BLaER1 (cell line): ENCODE data around the gene CAMKV.
"Not testable (repeated sequence)": the region's sequence is repeated elsewhere in the genome, so short reads cannot be mapped to it uniquely, and the experiment has no call there.

Experiments
- H3K27ac ChIP-seq: shearing (Covaris generic); formaldehyde crosslinking; 2 replicates; pipeline ENCODE4 v1.8.1; 2022
- H3K27me3 ChIP-seq: shearing (Covaris generic); formaldehyde crosslinking; 2 replicates; pipeline ENCODE4 v1.8.1; 2022
- H3K36me3 ChIP-seq: shearing (Covaris generic); formaldehyde crosslinking; 2 replicates; pipeline ENCODE4 v1.8.1; 2022
- H3K4me1 ChIP-seq: shearing (Covaris generic); formaldehyde crosslinking; 2 replicates; pipeline ENCODE4 v1.8.1; 2022
- H3K4me2 ChIP-seq: shearing (Covaris generic); formaldehyde crosslinking; 2 replicates; pipeline ENCODE4 v1.8.1; 2022
- H3K4me3 ChIP-seq: shearing (Covaris generic); formaldehyde crosslinking; 2 replicates; pipeline ENCODE4 v1.8.1; 2022
- H3K9ac ChIP-seq: shearing (Covaris generic); formaldehyde crosslinking; 2 replicates; pipeline ENCODE4 v1.8.1; 2022
- H3K9me3 ChIP-seq: shearing (Covaris generic); formaldehyde crosslinking; 2 replicates; pipeline ENCODE4 v1.8.1; 2022
- H4K20me1 ChIP-seq: shearing (Covaris generic); formaldehyde crosslinking; 2 replicates; pipeline ENCODE4 v1.8.1; 2022
- Cebpa-rat ChIP-seq: shearing (Covaris generic); IDR thresholded peaks from 2 replicates; pipeline ENCODE4 v1.8.1; 2022

The CAMKV gene

DNA sequence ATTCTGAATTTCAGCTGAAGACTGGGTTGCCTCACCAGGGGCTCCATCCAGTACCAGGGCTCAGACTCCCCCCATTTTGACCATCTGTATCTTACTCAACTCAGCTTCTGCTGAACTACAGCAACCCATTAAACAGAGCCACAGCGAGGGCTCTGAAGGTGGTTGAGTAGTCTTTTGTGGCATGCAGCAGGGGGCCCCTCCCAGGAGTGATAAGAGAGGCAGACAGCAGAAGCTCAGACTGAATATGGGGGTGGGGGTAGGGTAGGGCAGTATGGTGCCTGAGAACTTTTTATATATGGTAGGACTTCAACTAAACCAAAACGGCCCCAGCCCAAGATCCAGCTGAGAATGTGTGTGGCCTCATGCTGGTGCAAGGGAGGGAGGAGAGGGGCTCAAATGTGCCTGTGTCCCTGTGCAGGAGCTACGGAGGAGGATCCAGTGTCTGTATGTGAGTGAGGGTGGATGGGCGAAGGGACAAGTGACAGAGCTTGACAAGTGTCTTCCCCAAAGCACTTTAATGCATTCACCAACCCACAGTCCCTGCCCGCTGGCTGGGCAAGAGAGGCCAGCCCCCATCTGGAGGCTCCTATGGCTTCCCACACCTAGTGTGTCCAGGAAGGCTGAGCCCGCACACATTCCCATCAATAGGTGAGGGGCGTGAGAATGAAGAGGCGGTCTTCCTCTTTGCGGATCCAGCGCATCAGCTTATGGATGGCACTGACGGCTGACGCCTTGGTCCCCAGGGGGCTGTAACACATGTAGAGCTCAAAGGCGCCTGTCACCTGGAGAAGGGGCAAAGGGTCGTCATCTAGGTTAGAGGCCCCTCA is 38.9 kb upstream of the CAMKV start:
- H3K27ac ChIP-seq: no peak overlapping the region
- H3K9ac ChIP-seq: 0 out of 2 replicates have a peak overlapping the region, but pooled peaks have one; percentile 4
- H3K4me2 ChIP-seq: no peak overlapping the region
- H3K4me1 ChIP-seq: peaks cover 45% of the 10 kb centered on the region
- no peaks in the 10 kb centered on the region for H3K9me3 ChIP-seq
- TF ChIP-seq Cebpa-rat: no peak
- 0 out of 2 replicates have a peak, but pooled peaks cover 4% of the 10 kb centered on the region for H4K20me1 ChIP-seq
- no peak overlapping the region for H3K4me3 ChIP-seq
- no peaks in the 10 kb centered on the region for H3K27me3 ChIP-seq
- peaks cover 53% of the 10 kb centered on the region for H3K36me3 ChIP-seq

GRCh38 chr3:49906073-49906743 is 36.5 kb upstream of the CAMKV start:
- H3K27ac ChIP-seq: peak overlapping the region; percentile 43
- peaks cover 53% of the 10 kb centered on the region for H3K4me1 ChIP-seq
- H3K9me3 ChIP-seq: no peaks in the 10 kb centered on the region
- TF ChIP-seq Cebpa-rat: no peak
- peak overlapping the region; percentile 67 for H3K4me2 ChIP-seq
- H3K9ac ChIP-seq: peak overlapping the region; percentile 7; the same call in 1 of the 2 replicates
- no peak overlapping the region for H3K4me3 ChIP-seq
- H3K36me3 ChIP-seq: peaks cover 33% of the 10 kb centered on the region
- H4K20me1 ChIP-seq: 0 out of 2 replicates have a peak, but pooled peaks cover 4% of the 10 kb centered on the region
- no peaks in the 10 kb centered on the region for H3K27me3 ChIP-seq

- peak overlapping the region; percentile 70 for H3K4me2 ChIP-seq
- not testable (repeated sequence) for H3K4me3 ChIP-seq, H4K20me1 ChIP-seq, H3K9me3 ChIP-seq, H3K27me3 ChIP-seq, H3K9ac ChIP-seq
- H3K27ac ChIP-seq: 0 out of 2 replicates have a peak overlapping the region, but pooled peaks have one; percentile 23
- peaks cover 16% of the 10 kb centered on the region for H3K36me3 ChIP-seq
- H3K4me1 ChIP-seq: peaks cover 58% of the 10 kb centered on the region
Measured at GRCh38 chr3:49904448-49904847, 34.7 kb upstream of the CAMKV start.

DNA sequence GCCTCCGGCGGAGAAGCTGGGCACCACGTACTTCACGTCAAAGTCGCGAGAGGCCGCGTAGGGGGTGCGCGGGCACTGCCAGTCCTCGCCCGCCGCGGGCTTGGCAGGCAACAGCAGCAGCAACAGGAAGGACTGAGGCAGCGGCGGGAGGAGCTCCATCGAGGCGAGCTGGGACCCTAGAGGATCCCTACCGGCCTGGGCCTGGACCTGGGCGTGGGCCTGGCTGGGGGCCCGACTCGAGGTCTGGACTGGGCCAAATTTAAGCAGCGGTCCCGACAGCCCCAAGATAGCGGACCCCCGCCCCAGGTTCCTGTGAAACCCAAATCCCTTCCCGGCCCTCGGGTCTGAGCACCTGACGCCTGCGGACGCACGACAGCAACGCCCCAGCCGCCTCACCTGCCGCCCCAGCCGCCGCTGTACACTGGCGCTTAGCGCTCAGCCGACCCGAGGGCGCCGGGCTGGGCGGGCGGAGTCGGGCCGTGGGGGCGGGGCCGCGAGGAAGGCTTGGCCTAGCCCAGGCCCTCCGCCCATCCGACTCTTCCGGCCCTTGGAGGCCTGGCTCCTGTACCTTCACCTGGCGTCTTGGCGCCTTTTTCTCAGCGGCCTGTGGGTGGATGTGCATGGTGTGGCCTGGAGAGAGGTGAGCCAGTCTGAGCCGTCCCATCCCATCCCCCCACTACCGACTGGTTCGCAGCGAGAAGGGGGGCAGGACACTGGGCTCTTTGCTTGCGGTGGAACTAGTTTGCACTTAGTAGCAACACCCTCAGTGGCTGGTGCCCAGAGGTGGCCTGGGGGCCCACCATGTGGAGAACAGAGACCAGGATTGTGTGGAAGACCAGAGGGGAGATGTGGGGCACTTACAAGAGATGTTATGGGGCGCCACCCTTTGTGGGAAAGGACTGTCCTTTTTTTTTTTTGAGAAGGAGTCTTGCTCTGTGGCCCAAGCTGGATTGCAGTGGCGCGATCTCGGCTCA is 34.0 kb upstream of the CAMKV start, which contains the start of gene MST1R:
MST1R (minus strand) TSS at position 423 of the 974 bp plus-strand sequence; CDS start at position 159, 264 bp downstream.
- Histone ChIP-seq H3K4me2 (peak within 1 kb of the TSS; percentile 70), H3K4me3 (peak within 1 kb of the TSS; percentile 44; the same call in 1 of the 2 replicates)

GRCh38 chr3:49902511-49903345 is 33.0 kb upstream of the CAMKV start:
- H3K27ac ChIP-seq: peak overlapping the region; percentile 51; the same call in 1 of the 2 replicates
- peak overlapping the region; percentile 70 for H3K4me2 ChIP-seq
- no peak overlapping the region for H3K4me3 ChIP-seq
- H4K20me1 ChIP-seq: no peaks in the 10 kb centered on the region
- H3K36me3 ChIP-seq: no peaks in the 10 kb centered on the region
- H3K27me3 ChIP-seq: no peaks in the 10 kb centered on the region
- H3K9me3 ChIP-seq: no peaks in the 10 kb centered on the region
- no peak for TF ChIP-seq Cebpa-rat
- no peak overlapping the region for H3K9ac ChIP-seq
- H3K4me1 ChIP-seq: peaks cover 58% of the 10 kb centered on the region

More for the DNA sequence above, 34.0 kb upstream of the CAMKV start, which contains the start of gene MST1R:
- H3K9ac ChIP-seq: no peak within 1 kb of the TSS; the same call in 1 of the 2 replicates
- no peaks in the 10 kb centered on the region for H3K27me3 ChIP-seq
- TF ChIP-seq Cebpa-rat: no peak
- H4K20me1 ChIP-seq: no peaks in the 10 kb centered on the region
- H3K4me1 ChIP-seq: peaks cover 58% of the 10 kb centered on the region
- H3K36me3 ChIP-seq: peaks cover 9% of the 10 kb centered on the region
- H3K27ac ChIP-seq: peak within 1 kb of the TSS; percentile 23; the same call in 1 of the 2 replicates
- no peaks in the 10 kb centered on the region for H3K9me3 ChIP-seq

GRCh38 chr3:49901366-49902339 is 31.9 kb upstream of the CAMKV start:
- no peaks in the 10 kb centered on the region for H4K20me1 ChIP-seq
- no peaks in the 10 kb centered on the region for H3K27me3 ChIP-seq
- TF ChIP-seq Cebpa-rat: no peak
- no peak overlapping the region for H3K4me3 ChIP-seq
- H3K4me2 ChIP-seq: peak overlapping the region; percentile 70
- no peaks in the 10 kb centered on the region for H3K36me3 ChIP-seq
- peaks cover 58% of the 10 kb centered on the region for H3K4me1 ChIP-seq
- no peaks in the 10 kb centered on the region for H3K9me3 ChIP-seq
- H3K27ac ChIP-seq: peak overlapping the region; percentile 55
- peak overlapping the region; percentile 27; the same call in 1 of the 2 replicates for H3K9ac ChIP-seq

GRCh38 chr3:49900491-49901153 is 30.9 kb upstream of the CAMKV start:
- peak overlapping the region; percentile 55 for H3K27ac ChIP-seq
- H3K27me3 ChIP-seq: no peaks in the 10 kb centered on the region
- no peak overlapping the region for H3K4me3 ChIP-seq
- H3K36me3 ChIP-seq: no peaks in the 10 kb centered on the region
- H3K4me1 ChIP-seq: peaks cover 48% of the 10 kb centered on the region
- no peak for TF ChIP-seq Cebpa-rat
- no peaks in the 10 kb centered on the region for H4K20me1 ChIP-seq
- H3K9ac ChIP-seq: no peak overlapping the region
- H3K9me3 ChIP-seq: no peaks in the 10 kb centered on the region
- H3K4me2 ChIP-seq: peak overlapping the region; percentile 52; the same call in 1 of the 2 replicates
